RWPE2 (cell line): ENCODE results near the gene ACAA2.

Source experiments
- ATAC-seq: fragments of 200-7000 bp; cut with Tn5 transposase; 3 replicates; pipeline ENCODE4 v1.9.1; 2021; ENCODE audit warnings: low read depth
- DNase-seq: peaks from one replicate; pipeline ENCODE4 v3.0.0-alpha.2; 2020; ENCODE audit warnings: low spot score
- H3K27ac ChIP-seq: fragments of 450-650 bp; 2 replicates; pipeline ENCODE4 v1.5.1; 2017; ENCODE audit warnings: mild to moderate bottlenecking; ENCODE audit not compliant: poor library complexity, severe bottlenecking
- H3K27me3 ChIP-seq: fragments of 250-450 bp; sonication (Bioruptor Pico); 2 replicates; pipeline ENCODE4 v1.5.1; 2021; ENCODE audit warnings: mild to moderate bottlenecking, moderate library complexity; ENCODE audit not compliant: insufficient read depth, poor library complexity, severe bottlenecking
- H3K36me3 ChIP-seq: fragments of 250-450 bp; sonication (Bioruptor Pico); 2 replicates; pipeline ENCODE4 v1.5.1; 2020; ENCODE audit warnings: low read depth, mild to moderate bottlenecking, moderate library complexity
- H3K4me1 ChIP-seq: fragments of 250-450 bp; sonication (Bioruptor Pico); 2 replicates; pipeline ENCODE4 v1.5.1; 2021; ENCODE audit warnings: mild to moderate bottlenecking, moderate library complexity; ENCODE audit not compliant: insufficient read depth, poor library complexity, severe bottlenecking
- H3K4me3 ChIP-seq: fragments of 250-450 bp; sonication (Bioruptor Pico); 2 replicates; pipeline ENCODE4 v1.5.1; 2021; ENCODE audit warnings: mild to moderate bottlenecking, moderate library complexity; ENCODE audit not compliant: severe bottlenecking
- H3K9me3 ChIP-seq: fragments of 250-450 bp; sonication (Bioruptor Pico); 2 replicates; pipeline ENCODE4 v1.5.1; 2021; ENCODE audit warnings: mild to moderate bottlenecking, moderate library complexity; ENCODE audit not compliant: severe bottlenecking
- TF ChIP-seq, protein P1 (sequence below): fragments of 450-650 bp; IDR thresholded peaks from one replicate; pipeline ENCODE4 v1.5.1; 2017; ENCODE audit warnings: mild to moderate bottlenecking, moderate library complexity; ENCODE audit not compliant: poor library complexity, severe bottlenecking

ACAA2 gene, protein sequence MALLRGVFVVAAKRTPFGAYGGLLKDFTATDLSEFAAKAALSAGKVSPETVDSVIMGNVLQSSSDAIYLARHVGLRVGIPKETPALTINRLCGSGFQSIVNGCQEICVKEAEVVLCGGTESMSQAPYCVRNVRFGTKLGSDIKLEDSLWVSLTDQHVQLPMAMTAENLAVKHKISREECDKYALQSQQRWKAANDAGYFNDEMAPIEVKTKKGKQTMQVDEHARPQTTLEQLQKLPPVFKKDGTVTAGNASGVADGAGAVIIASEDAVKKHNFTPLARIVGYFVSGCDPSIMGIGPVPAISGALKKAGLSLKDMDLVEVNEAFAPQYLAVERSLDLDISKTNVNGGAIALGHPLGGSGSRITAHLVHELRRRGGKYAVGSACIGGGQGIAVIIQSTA

DNA sequence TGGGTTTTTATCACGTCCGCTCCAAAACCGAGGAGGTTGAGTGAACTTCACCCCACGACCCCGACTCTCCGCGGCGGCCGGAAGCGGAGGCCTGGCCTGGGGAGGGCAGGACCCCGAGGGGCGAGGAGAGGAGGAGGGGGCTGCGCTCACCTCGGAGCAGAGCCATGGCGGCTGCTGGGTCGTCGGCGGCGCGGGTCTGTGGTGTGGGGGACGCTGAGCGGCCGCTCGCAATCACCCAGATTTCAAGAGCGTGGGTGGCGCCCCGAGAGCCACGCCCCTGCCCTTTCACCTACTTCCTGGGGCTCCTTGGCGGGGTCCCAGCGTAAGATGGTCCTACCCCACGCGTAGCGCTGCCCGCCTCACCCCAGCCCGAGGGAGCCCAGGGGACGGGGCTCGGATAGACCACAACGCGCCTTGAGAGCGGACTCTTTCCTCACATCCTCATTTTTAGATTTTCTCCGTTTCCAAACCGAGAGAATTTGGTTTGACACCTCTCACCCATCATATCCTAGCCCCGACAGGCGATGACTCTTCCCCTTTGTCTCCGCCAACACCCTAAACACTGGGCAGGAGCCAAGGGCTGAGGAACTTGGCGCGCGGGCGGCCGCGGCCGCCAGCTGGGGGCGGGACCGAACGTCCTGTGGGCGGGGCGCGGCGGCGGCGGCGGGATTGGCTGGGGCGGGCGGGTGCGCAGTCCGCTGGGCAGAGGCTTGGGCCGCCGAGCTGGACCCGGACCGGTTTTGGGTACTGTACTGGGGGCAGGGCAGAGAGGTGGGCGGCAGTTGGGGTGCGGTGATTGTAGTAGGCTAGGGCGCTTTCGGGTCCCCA lies at the start of gene ACAA2:
Gene ACAA2, minus strand, starts transcription at position 215 of the 828 bp plus-strand sequence. Its CDS starts 49 bp downstream, at position 166.
- TF ChIP-seq, protein P1, sequence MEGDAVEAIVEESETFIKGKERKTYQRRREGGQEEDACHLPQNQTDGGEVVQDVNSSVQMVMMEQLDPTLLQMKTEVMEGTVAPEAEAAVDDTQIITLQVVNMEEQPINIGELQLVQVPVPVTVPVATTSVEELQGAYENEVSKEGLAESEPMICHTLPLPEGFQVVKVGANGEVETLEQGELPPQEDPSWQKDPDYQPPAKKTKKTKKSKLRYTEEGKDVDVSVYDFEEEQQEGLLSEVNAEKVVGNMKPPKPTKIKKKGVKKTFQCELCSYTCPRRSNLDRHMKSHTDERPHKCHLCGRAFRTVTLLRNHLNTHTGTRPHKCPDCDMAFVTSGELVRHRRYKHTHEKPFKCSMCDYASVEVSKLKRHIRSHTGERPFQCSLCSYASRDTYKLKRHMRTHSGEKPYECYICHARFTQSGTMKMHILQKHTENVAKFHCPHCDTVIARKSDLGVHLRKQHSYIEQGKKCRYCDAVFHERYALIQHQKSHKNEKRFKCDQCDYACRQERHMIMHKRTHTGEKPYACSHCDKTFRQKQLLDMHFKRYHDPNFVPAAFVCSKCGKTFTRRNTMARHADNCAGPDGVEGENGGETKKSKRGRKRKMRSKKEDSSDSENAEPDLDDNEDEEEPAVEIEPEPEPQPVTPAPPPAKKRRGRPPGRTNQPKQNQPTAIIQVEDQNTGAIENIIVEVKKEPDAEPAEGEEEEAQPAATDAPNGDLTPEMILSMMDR, result no peak

DNA sequence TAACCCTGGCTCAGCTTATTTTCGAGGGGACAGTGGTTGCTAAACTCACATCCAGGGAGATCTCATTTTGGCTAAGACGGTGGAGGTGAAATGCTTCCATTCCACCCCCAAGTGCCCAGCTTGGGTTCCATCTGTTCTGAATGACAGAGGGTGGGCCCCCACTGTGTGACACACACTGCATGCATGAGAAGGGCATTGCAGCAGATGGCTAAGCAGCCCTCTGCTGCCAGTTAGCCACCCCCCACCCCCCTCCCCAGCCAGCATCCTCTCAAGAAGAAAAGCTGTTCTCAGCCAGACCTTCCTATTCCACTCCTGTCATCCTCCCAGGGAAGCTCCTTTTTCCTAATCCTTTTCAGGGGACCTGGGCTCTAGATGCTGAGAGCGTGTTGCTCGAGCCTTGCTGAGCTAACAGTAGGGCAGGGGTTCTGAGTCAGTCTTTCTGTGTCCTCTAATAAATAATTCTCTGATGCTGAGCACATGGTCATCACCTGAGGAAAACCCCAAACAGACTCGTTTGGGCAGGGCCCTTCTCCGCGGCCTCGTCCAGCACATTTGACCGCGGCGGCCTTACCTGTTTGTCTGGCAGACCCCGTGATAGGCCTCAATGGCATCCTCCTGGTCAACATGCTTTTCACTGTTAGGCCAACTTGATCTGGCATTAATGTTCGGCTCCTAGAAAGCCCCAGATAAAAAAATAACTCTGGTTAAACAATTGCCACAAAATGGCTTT lies 49.5 kb upstream of the ACAA2 start:
- no peak for ATAC-seq
- Histone ChIP-seq H3K4me1 (peaks cover 7% of the 10 kb centered on the region), H3K36me3 (no peaks in the 10 kb centered on the region), H3K27ac (no peak overlapping the region), H3K27me3 (no peaks in the 10 kb centered on the region), H3K4me3 (no peak overlapping the region), H3K9me3 (no peaks in the 10 kb centered on the region)
- DNase-seq, result no peak
- TF ChIP-seq, protein P1, result no peak

More for the DNA sequence above, at the start of gene ACAA2:
- H3K36me3 ChIP-seq, result no peaks in the 10 kb centered on the region; the same call in 1 of the 2 replicates
- ATAC-seq, result peak; percentile 84
- H3K4me1 ChIP-seq, result no peaks in the 10 kb centered on the region
- peak within 1 kb of the TSS; percentile 78 for H3K27ac ChIP-seq
- H3K4me3 ChIP-seq, result peak within 1 kb of the TSS; percentile 85
- peak; percentile 73 for DNase-seq
- no peaks in the 10 kb centered on the region for H3K9me3 ChIP-seq
- H3K27me3 ChIP-seq, result no peaks in the 10 kb centered on the region

DNA sequence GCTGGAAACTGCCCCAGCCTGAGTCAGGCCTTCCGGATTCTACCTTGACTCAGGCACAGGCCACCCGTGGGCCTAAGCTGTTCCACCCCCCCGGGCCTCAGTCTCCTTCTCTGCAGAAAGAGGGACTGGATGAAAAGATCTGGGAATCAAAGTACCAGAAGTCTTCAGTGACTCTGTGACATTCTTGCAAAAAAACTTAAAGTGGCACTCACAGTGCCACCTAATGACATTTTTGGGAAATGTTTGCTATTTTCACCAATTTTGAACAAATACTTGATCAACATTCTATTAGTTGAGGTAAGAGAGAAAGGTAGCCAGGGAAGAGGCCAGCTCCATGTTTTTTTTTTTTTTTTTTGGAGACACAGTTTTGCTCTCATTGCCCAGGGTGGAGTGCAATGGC lies 48.3 kb upstream of the ACAA2 start:
- TF ChIP-seq, protein P1, result peak; percentile 68
- no peak for DNase-seq
- no peak for ATAC-seq
- Histone ChIP-seq H3K36me3 (no peaks in the 10 kb centered on the region), H3K27ac (no peak overlapping the region), H3K27me3 (no peaks in the 10 kb centered on the region), H3K4me1 (peaks cover 7% of the 10 kb centered on the region), H3K9me3 (no peaks in the 10 kb centered on the region), H3K4me3 (no peak overlapping the region)

DNA sequence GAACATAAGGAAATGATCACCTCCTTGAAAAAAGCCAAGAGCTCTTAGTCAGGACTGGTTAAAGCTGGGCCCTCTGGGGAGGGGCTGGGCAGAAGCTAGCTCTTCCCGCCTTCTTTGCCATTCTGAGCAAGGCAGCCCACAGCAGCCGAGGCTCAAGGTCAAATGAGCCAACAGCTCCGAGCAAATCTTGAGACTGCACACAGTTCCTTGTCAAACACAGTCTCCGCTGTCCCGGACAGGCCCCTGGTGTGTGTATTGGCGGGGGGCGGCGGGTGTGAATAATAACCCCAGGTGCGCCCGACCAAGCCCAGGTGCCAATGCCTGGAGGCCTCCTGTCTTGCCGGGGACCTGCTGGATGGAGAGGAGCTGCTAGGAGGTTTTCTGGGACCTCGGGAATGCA lies 46.4 kb upstream of the ACAA2 start:
- H3K4me3 ChIP-seq, result no peak overlapping the region
- no peak for DNase-seq
- H3K9me3 ChIP-seq, result no peaks in the 10 kb centered on the region
- ATAC-seq, result no peak
- H3K27me3 ChIP-seq, result no peaks in the 10 kb centered on the region
- TF ChIP-seq, protein P1, result no peak
- H3K36me3 ChIP-seq, result no peaks in the 10 kb centered on the region
- H3K27ac ChIP-seq, result no peak overlapping the region
- H3K4me1 ChIP-seq, result peaks cover 7% of the 10 kb centered on the region
